ENCODE measurements around the gene HJV.
A peak's percentile ranks its signal among the peaks of the same experiment; 100 is the strongest.

The HJV gene

GRCh38 chr1:146021050-146021445, 487 bp downstream of the HJV start:
- no peak for DNase-seq (ENCODE audit: low read depth)

DNA sequence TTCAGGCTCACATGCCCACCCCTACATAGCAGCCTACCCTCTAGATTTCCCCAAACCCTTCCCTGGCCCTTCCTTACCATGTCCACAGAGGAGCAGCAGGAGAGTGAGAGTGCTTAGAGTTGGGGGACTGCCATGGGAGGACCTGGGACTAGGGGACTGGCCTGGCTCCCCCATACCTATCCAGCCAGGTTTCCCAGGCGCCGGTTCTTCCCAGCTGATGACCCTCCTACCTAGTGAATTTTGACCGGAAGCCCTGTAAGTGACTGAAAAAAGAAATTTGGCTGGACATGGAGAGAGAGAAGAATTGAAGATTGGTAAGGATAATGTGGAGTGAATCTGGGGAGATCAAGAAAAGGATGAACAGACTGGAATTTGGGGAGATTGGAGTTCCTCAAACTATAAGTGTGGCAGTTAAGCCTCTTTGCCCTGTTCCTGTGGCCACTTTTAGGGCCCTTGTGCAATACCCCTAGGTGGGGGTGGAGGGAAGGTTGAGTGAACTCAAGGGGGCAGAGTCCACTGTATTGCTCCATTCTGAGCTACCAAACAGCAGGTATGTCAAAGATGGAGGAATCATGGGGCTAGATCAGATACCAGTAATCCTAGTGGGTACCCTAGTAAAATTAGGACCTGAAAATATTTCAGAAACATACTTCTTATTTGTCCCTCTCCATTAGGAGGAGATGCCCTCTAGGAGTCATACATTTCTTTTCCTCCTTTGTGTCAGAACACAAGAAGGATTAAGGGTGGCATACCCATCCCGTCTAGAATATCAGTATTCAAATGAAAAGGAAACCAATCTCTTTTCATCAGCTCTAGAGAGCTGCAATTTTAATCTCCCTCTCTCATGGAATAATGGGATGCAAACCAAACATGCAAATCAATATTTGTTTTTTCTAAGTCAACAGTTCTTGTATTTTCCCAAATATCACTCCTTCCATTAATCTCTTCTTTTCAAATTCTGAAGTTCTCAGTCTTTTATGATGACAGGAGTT, 1.2 kb downstream of the HJV start:
- DNase-seq (ENCODE audit: low read depth): no peak

GRCh38 chr1:146019231-146020057, 2.1 kb downstream of the HJV start:
- no peak for DNase-seq (ENCODE audit: low read depth)

GRCh38 chr1:146016891-146017290, 4.6 kb downstream of the HJV start:
- DNase-seq (ENCODE audit: low read depth): no peak

- no peak for DNase-seq (ENCODE audit: low read depth)
Measured at GRCh38 chr1:146013559-146013922, 8.0 kb downstream of the HJV start.

DNA sequence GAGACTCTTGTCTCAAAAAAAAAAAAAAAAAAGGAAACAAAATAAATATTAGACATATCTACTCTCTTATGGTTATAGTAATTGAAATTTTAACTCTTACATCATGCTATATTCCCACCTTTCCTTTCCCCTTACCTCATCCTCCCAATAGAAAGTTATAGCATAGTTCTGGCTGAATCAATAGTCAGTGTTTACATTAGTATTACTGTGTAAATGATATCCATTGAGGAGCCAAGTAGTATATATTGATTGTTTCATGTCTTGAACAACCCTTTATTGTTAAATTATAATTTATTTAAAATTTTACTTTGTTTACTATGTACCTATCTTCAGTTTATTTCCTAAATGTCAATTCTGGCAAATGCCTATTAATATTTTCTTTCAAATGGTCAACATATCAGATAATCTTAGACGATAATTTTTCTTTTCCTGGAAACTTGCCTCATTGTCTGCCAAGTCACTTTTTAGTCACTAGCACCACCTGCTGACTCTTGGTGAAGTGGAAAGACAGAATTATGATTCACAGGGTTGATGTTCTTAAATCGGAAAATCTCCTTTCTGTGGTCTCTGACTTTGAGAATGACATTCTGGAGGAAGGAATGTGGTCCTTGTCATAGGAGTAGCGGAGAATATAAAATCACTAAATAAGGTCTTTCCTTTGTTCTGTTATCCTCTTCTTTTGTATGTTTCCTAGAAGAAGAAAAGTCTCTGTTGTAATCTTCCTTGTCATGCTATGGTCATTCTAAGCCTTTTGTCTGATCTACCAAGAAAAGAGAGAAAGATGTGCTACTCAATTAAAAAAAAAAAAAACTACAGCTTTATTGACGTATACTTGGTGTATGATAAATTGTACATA, 8.6 kb downstream of the HJV start:
- DNase-seq (ENCODE audit: low read depth): no peak

- DNase-seq (ENCODE audit: low read depth): no peak
Measured at GRCh38 chr1:146010126-146010738, 11.3 kb downstream of the HJV start.

- DNase-seq (ENCODE audit: low read depth): no peak
Measured at GRCh38 chr1:146007489-146008133, 13.9 kb downstream of the HJV start.

DNA sequence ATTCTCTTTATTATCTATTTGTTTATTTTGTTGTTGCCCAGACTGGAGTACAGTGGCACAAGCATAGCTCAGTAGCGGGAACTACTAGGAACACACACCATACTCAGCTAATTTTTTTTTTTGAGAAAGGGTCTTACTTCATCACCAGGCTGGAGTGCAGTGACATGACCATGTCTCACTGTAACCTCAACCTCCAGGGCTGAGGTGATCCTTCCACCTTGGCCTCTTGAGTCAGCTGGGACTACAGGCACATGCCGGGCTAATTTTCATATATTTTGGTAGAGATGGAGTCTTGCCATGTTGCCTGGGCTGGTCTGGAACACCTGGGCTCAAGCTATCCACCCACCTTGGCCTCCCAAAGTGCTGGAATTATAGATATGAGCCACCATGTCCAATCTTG, 19.8 kb downstream of the HJV start:
- DNase-seq (ENCODE audit: low read depth): no peak

DNA sequence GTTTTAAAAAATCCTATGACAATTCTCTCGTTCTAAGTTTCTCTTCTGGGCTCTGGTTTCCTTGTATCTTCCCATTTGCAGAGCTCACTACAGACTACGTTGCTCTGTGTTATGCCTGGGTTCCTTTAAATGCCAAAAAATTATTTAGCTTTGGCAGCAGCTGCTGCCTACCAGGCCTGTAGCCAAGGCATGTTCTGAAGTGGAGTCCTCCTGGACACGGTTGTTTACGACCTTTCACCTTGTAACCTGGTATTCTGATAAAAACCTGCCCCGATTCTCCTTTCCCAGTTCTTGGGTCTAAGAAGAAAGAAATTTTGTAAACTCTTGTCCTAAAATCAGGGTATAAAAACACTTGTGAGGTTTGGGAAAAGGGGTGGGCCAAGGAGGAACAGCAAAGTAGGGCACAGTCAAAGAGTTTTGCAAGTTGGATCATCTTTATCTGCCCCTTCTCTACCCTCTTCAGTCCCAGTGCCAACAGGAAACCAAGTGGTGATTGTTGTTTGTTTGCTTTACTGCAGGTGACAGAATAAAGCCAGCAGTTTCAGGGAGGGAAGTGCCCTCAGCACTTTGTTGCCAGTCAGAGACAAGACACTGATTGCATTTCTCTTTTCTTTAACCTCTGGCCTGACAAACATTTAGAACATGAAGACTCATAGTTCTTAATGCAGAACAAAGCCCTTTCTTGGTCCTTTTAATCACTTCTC, 22.1 kb downstream of the HJV start:
- no peak for DNase-seq (ENCODE audit: low read depth)

DNA sequence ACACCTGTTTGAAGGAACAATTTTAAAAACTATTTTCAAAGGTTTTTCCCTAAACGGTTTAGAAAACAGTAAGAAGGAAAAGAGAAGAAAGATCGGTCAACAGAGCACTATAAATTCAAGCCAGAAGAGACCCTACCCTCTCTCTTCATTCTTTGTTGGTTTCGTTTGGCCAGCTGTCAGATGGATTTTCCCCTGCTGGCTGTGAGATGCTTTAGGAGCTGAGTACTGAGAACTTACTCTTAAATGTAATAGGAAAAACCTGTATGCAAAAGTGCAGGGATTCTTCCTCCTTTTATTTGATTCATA, 23.9 kb downstream of the HJV start:
- no peak for DNase-seq (ENCODE audit: low read depth)

GRCh38 chr1:145997016-145997717, 24.4 kb downstream of the HJV start:
- peak; percentile 30 for DNase-seq (ENCODE audit: low read depth)

DNA sequence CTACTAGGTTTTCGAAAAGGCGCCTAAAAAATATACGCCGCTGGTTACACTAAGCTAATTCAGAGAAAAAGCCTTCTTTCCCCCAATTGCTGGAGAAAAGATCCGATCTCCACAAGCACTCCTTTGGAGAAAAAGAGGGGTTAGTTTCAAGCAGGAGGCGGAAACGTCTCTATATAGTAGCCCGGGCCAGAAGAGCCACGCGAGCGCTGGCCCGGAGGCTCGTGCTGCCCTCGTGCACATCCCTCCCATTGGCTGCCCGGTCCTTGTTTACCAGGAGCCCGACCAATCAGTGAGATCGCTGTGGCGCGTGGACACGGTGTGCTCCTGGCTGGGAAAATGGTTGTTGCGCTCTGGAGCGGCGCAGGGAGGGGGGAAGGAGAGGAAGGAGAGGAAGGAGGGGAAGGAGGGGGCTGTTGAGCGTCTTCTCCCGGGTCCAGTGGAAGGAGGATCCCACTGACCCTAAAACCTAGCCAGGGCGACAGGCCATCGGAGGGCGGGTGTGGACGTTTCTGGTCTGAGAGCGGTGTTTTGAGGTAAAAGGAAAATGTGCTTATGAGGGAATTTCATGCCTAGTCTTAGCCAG, 25.0 kb downstream of the HJV start, which contains the start of gene TXNIP:
Gene TXNIP (minus strand): TSS at position 147 of the 583 bp plus-strand sequence. CDS start 313 bp downstream, outside the sequence.
- peak; percentile 91 for DNase-seq (ENCODE audit: low read depth)

GRCh38 chr1:145995964-145996432, 25.5 kb downstream of the HJV start:
- DNase-seq (ENCODE audit: low read depth): no peak

- DNase-seq (ENCODE audit: low read depth): no peak
Measured at GRCh38 chr1:145995148-145995881, 26.2 kb downstream of the HJV start.

GRCh38 chr1:145994391-145995120, 27.0 kb downstream of the HJV start:
- DNase-seq (ENCODE audit: low read depth): no peak

DNA sequence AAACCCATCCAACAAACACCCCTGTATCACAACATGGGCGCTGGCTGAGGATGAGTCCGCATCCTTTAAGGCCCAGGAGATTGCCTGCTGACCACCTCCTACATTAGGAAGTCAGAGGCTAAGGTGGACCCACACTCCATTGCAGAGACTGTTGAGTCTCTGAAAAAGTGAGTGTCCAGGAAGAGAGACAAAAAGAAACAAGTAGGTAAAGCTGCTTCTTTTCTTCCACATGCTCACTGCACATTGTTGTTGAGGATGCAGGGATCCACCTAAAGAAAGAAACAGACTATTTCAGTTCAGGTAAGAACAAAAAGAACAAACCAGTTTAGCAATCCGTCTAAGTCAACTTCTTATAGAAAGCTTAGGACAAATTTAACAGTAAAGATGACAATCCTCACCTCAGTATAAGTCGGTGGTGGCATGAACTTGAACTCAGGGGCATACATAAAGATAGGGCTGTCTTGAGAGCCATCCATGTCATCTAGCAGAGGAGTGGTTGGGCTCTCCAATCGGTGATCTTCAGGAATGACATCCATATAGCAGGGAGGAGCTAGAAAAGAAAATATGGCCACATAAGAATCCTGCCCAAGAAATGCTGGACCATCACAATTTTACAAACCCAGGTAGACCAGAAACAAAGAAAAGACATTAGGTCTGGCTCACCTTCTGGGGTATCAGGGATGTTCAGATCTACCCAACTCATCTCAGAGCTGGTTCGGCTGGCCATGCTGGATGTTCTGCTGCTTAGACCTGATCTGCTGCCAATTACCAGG, 27.7 kb downstream of the HJV start:
- DNase-seq (ENCODE audit: low read depth): no peak
